Ovary (tissue), 3 donors: ENCODE results near the gene SLCO1B1.

Experiments used
- CTCF ChIP-seq, 3 donors: fragments of 450-650 bp in 2 of 3; fragments of 200-600 bp in 1 of 3; IDR thresholded peaks; one replicate each; pipeline versions ENCODE4 v1.5.1 to v1.8.0; 2016 to 2022; ENCODE audit warnings: antibody characterized with exemption in 3 of 3, mild to moderate bottlenecking in 1 of 3
- POLR2A ChIP-seq: fragments of 450-650 bp; IDR thresholded peaks from one replicate; pipeline ENCODE4 v1.6.1; 2017; ENCODE audit warnings: antibody characterized with exemption, mild to moderate bottlenecking, moderate library complexity
- donor health status: DM: no; HTN: no; CAD: no.

GRCh38 chr12:21151184-21151583, 20.2 kb downstream of the SLCO1B1 start:
- TF ChIP-seq CTCF (IDR thresholded peaks at IDR 0.05) (no peak), POLR2A (no peak)
